GM12878 (cell line): ENCODE results near the gene ATF7IP. TPM values are rescaled to one million over a fixed set of nuclear protein-coding genes. Genes with fewer than 3 reads are reported as not detected.

Source experiments
- ATAC-seq: fragments of 200-7000 bp; cut with Tn5 transposase; 3 replicates; pipeline ENCODE4 v1.9.1; 2020; ENCODE audit warnings: mild to moderate bottlenecking, moderate library complexity
- BruUV-seq: library from RNA; stranded (reverse); fragments of 400-500 nt; replicated peaks from 2 replicates; lab custom pipeline; 2021; lab: Mats Ljungman, UMichigan
- CTCF ChIA-PET: fragments of 300-600 bp; sonication (Branson Sonifier 250); formaldehyde crosslinking; extraction: SDS; loops from one replicate; lab custom pipeline; 2021; ENCODE audit warnings: inconsistent platforms; lab: Yijun Ruan, JAX
- POLR2A ChIA-PET: fragments of 350-600 bp; formaldehyde crosslinking; extraction: SDS; loops from one replicate; lab custom pipeline; 2021; ENCODE audit warnings: inconsistent platforms; lab: Charles Lee
- RAD21 ChIA-PET: fragments of 300-600 bp; sonication (Branson Sonifier 250); formaldehyde crosslinking; loops from one replicate; lab custom pipeline; 2023; ENCODE audit warnings: antibody characterized with exemption; ENCODE audit not compliant: unreplicated experiment; lab: Charles Lee
- SMC1A ChIA-PET: fragments of 300-600 bp; sonication (Branson Sonifier 250); formaldehyde crosslinking; loops from one replicate; lab custom pipeline; 2023; ENCODE audit not compliant: unreplicated experiment, uncharacterized antibody; lab: Charles Lee
- DNase-seq: peaks from one replicate; pipeline ENCODE4 v3.0.0-alpha.2; 2011; ENCODE audit warnings: low read depth, low spot score
- FAIRE-seq: peaks from 3 replicates; lab custom pipeline; 2011; peaks lifted over from hg19 to GRCh38; lab: Jason Lieb, UNC
- H2AFZ ChIP-seq: 2 replicates; pipeline ENCODE4 v1.6.0; 2011; ENCODE audit warnings: low read depth, low read length, control low read depth; ENCODE audit not compliant: control insufficient read depth
- H3K27ac ChIP-seq: 2 replicates; pipeline ENCODE4 v1.5.1; 2011; ENCODE audit warnings: control low read depth; ENCODE audit not compliant: control insufficient read depth, insufficient read depth
- H3K27me3 ChIP-seq, 2 experiments: replicated peaks in 1 of 2; 2 replicates each; pipeline versions ENCODE4 v1.6.0 to v1.6.1; 2011; ENCODE audit warnings: low read length in 1 of 2; ENCODE audit not compliant: control insufficient read depth in 2 of 2, insufficient read depth in 2 of 2
- H3K36me3 ChIP-seq, 2 experiments: 2 replicates each; pipeline ENCODE4 v1.5.1; 2011; ENCODE audit warnings: low read length in 1 of 2; ENCODE audit not compliant: control insufficient read depth in 2 of 2, insufficient read depth in 2 of 2
- H3K4me1 ChIP-seq: 2 replicates; pipeline ENCODE4 v1.6.1; 2011; ENCODE audit warnings: mild to moderate bottlenecking, low read length, moderate library complexity, mixed read lengths; ENCODE audit not compliant: control insufficient read depth, insufficient read depth
- H3K4me2 ChIP-seq: 2 replicates; pipeline ENCODE4 v1.6.0; 2011; ENCODE audit warnings: control low read depth; ENCODE audit not compliant: control insufficient read depth, insufficient read depth
- H3K4me3 ChIP-seq: fragments of 200-600 bp; sonication (generic); 2 replicates; pipeline ENCODE4 v1.5.1; 2016
- H3K79me2 ChIP-seq: 2 replicates; pipeline ENCODE4 v1.6.0; 2011; ENCODE audit warnings: low read length; ENCODE audit not compliant: control insufficient read depth, insufficient read depth
- H3K9ac ChIP-seq: 2 replicates; pipeline ENCODE4 v1.8.0; 2011; ENCODE audit warnings: low read length, control low read depth, mixed read lengths; ENCODE audit not compliant: control insufficient read depth, insufficient read depth
- H3K9me3 ChIP-seq: replicated peaks from 3 replicates; pipeline ENCODE4 v1.5.1; 2011; ENCODE audit warnings: mild to moderate bottlenecking, low read length; ENCODE audit not compliant: control insufficient read depth, insufficient read depth
- H4K20me1 ChIP-seq: 2 replicates; pipeline ENCODE4 v1.6.0; 2011; ENCODE audit not compliant: control insufficient read depth, insufficient read depth
- BRCA1 ChIP-seq: IDR thresholded peaks from 2 replicates; pipeline ENCODE4 v1.6.1; 2011; ENCODE audit warnings: low read depth, low read length, improper control_type of control experiment
- EZH2 ChIP-seq: IDR thresholded peaks from 2 replicates; pipeline ENCODE4 v1.6.1; 2012; ENCODE audit warnings: low read depth, mild to moderate bottlenecking, control low read depth, inconsistent platforms, low read length, borderline replicate concordance; ENCODE audit not compliant: control insufficient read depth
- JUNB ChIP-seq: IDR thresholded peaks from 2 replicates; pipeline ENCODE4 v1.6.1; 2016; ENCODE audit warnings: antibody characterized with exemption, mild to moderate bottlenecking
- RB1 ChIP-seq: fragments of 450-650 bp; formaldehyde crosslinking; IDR thresholded peaks from 2 replicates; pipeline ENCODE4 v1.6.1; 2017; ENCODE audit warnings: mild to moderate bottlenecking, borderline replicate concordance
- WGBS: methylation state at CpG from one replicate; pipeline ENCODE4 v1.1.6; 2016; ENCODE audit warnings: low lambda C conversion rate; ENCODE audit not compliant: insufficient replicate concordance, insufficient coverage; ENCODE audit errors: missing lambda C conversion rate; 5-methylcytosine and 5-hydroxymethylcytosine counted together
- in situ Hi-C: fragments of 300-500 bp; cut with MboI; formaldehyde crosslinking; loops from 9 replicates; pipeline ENCODE4 v1.14.3; 2018; ENCODE audit warnings: mixed read lengths
- intact Hi-C: fragments of 100-400 bp; cut with micrococcal nuclease; formaldehyde crosslinking; loops from one replicate; pipeline ENCODE4 v1.14.2; 2022; ENCODE audit not compliant: unreplicated experiment
- polyA plus RNA-seq, 11 experiments: library from polyadenylated mRNA; depleted of rRNA in 4 of 11; unstranded in 6 of 11; stranded (reverse) in 5 of 11; fragments of >200 nt; fragmentation: Nextera tagmentation in 4 of 11; fragmentation: Illumina TruSeq in 1 of 11; extraction: Ambion mirVana in 4 of 11; extraction: Trizol in 1 of 11; gene quantifications; 1 replicate in 1 of 11; 2 replicates in 10 of 11; pipeline versions ENCODE4 v1.2.1 to v1.2.3, GENCODE V29; 2011 to 2016; ENCODE audit warnings: inconsistent platforms in 2 of 11, missing spikeins in 2 of 11, low read depth in 1 of 11
- total RNA-seq, 4 experiments: library from RNA; depleted of rRNA in 3 of 4; stranded (reverse); fragments of >200 nt in 3 of 4; fragmentation: Illumina TruSeq in 1 of 4; extraction: Trizol in 1 of 4; gene quantifications; 2 replicates each; pipeline versions ENCODE4 v1.2.1 to v1.2.3, GENCODE V29; 2013 to 2021

Gene ATF7IP
- total and polyA plus RNA-seq, 10 of the 15 experiments (the other 5 are each of a cell fraction or from before 2014, with no cell fraction given) = 6.2 to 66.6 (median 29.3) TPM

DNA sequence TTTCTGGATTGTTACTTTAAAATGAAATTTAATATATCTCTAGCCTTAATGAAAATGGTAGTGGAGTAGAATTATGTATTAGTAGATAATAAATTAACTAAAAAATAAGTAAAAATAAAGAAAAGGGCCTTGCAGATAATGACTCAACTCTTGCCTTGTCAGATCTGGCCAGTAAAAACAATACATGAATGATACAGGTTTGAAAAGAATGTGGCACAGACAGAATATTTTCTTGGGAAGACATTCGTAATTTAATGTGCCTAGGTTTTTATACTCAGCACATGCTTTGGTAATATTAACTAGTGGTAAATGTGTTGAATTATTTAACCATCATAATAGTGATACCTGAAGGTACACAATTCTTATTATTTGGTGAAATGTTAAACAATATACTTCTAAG lies 28.3 kb downstream of the ATF7IP start:
- Histone ChIP-seq H3K9me3 (peaks cover 13% of the 10 kb centered on the region), H3K9ac (no peak overlapping the region), H3K27me3 (no peaks in the 10 kb centered on the region), H3K27ac (peak overlapping the region; percentile 82), H4K20me1 (no peaks in the 10 kb centered on the region), H3K36me3 (peaks cover 0 to 5% of the 10 kb centered on the region in 2 experiments; a peak in 1 of 4 replicates), H3K4me3 (no peak overlapping the region), H3K4me2 (peak overlapping the region; percentile 78), H2AFZ (no peak overlapping the region), H3K4me1 (peaks cover 11% of the 10 kb centered on the region; the same call in 1 of the 2 replicates), H3K79me2 (peaks cover 90% of the 10 kb centered on the region)
- FAIRE-seq = no peak
- in situ Hi-C loops (loop anchor here (25.0 kb wide), 1 partner anchor 569 kb away; the partner anchor contains the start of genes ARHGDIB and PDE6H), intact Hi-C loops (loop anchor here (1.0 to 10.0 kb wide), 5 partner anchors 8 to 1669 kb away; partner anchors contain the start of gene EPS8)
- no TSS peak for BruUV-seq
- CTCF ChIA-PET = interaction anchor here (1.4 to 3.0 kb wide), 7 partner anchors 8 to 109 kb away, joined by 5 to 32 read pairs (median 11); partner anchors contain the start of gene ATF7IP
- no peak for DNase-seq
- ATAC-seq = no peak
- RAD21 ChIA-PET = interaction anchor here (1.0 to 5.8 kb wide), 10 partner anchors 9 to 222 kb away, joined by 3 to 100 read pairs (median 13); partner anchors contain the start of gene ATF7IP
- SMC1A ChIA-PET = interaction anchor here (1.2 to 4.3 kb wide), 17 partner anchors 8 to 156 kb away, joined by 3 to 99 read pairs (median 7); partner anchors contain the start of gene ATF7IP
- WGBS = 0% methylated on average over 1 of the region's 1 CpG
- TF ChIP-seq EZH2 (no peak), BRCA1 (no peak), RB1 (no peak), JUNB (peak; percentile 7; the same call in 1 of the 2 replicates)
- POLR2A ChIA-PET = interaction anchor here (1.1 to 4.1 kb wide), 5 partner anchors 9 to 153 kb away, joined by 4 to 66 read pairs (median 9); partner anchors contain the start of gene ATF7IP
